Activated T-cell treated with anti-CD3 and anti-CD28 coated beads for 4 hours (primary cell): ENCODE results near the gene DDAH1.

Source experiments
- DNase-seq: peaks from one replicate; pipeline ENCODE4 v3.0.0-alpha.2; 2020

DDAH1 gene

DNA sequence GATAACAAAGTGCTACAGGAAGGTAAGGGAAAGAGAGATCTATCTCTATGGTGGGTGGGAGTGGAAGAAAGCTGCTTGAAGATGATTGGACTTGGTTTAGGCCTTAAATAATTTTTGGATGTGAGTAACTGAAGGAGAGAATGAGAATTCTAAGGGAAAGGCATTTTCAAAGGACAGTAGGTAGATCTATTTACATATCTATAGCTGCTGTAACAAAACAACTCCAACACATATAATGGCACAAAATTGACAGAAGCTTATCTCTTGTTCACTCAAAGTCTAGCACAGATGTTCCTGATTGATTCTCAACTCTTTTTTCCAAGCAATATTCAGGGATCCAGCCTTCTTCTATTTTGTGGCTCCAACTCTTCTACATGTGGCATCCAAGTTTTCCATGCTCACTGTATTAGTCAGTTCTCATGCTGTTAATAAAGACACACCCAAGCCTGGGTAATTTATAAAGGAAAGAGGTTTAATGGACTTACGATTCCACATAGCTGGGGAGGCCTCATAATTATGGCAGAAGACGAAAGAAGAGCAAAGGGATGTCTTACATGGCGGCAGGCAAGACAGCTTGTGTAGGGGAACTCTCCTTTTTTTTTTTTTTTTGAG is 3.1 kb upstream of the DDAH1 start:
- no peak for DNase-seq

DNA sequence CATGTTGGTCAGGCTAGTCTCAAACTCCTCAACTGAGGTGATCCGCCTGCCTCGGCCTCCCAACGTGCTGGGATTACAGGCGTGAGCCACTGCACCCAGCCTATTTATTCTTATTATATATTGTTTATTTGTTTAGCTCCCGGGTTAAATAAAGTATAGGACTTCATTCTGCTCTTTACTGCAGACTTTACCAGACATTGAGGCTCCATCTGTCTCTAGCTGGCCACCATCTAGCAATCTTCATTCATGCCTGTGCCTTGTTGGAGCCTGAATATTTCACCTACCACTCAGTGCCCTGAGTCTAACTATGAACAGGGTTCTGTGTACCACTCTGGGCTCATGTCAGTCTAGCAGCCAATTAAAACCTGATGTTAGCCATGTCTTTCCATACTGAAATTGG is 2.1 kb upstream of the DDAH1 start:
- DNase-seq: no peak

DNA sequence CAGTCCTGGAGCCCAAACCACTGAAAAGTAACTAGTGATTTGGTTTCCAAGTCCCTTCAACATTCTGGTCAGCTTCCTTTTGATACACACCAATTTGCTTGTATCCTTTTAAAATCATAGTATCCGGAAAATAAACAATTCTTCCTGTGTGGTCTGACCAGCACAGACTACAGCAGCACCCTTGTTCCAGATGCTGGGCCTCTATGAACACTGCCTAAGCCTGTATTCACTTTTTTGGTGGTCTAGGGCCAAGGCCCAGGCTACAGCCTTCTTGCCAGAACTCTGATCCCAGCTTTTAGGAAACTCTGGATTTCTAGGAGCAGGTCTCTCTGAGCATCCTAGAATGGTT is 801 bp upstream of the DDAH1 start:
- no peak for DNase-seq

DNA sequence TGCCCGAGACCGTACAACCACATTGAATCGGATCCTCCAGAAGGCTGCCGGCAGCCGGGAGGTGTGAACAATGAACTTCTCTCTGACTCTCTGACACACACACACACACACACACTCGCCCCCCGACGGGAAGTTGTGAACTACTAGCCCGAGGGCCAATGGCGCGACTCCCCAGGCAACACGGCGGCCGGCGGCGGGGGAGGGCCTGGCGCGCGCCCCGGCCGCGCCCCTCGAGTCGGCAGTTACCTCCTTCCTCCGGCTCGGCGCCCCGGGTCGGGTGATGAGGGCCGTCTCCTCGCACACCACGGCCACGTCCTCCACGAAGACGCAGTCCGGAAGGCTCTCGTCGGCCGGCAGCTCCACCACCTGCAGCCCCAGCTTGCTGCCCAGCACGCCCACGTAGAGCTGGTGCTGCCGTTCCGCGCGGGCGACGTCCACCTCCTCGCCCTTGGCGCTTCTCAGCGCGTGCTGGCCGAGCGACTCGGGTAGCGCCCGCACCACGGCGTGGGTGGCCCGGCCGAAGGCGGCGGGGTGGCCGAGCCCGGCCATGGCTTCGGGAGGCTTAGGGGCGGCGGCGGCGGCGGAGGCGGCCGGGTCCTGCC is 361 bp downstream of the DDAH1 start:
- no peak for DNase-seq

DNA sequence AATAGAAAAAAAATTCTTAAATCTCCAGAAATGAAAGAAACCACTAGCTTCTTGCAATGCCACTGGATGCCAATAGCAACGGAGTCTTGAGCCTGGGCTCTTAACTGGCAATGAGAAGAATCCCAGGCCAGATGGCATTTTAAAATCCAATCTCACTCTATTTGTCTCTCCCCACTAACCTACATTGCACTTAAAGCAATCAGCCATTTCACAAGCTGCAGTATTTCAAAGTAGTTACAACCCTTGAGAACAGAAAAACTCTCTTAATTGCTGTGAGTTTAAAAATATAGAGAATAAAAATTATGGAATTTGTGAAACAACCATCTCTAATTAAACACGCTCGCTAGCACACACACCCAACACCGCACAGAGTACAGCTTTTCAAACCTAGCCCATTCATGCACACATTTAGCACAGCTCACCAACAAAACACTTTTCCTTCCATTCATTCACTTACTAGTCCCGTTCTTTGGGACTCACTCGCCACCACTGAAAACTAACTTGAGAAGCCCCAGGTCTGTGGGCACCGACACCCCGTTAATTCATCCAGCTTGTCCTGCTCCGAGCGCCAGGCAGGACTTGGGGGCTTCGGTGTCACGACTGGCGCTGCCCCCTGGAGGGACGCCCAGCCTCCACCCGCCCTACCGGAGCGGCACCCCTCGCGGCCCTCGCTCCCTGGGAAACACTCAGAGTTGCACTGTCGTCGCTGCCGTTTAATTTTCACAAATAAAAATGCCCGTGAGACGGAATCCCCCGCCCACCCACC is 1.0 kb downstream of the DDAH1 start:
- DNase-seq: no peak

DNA sequence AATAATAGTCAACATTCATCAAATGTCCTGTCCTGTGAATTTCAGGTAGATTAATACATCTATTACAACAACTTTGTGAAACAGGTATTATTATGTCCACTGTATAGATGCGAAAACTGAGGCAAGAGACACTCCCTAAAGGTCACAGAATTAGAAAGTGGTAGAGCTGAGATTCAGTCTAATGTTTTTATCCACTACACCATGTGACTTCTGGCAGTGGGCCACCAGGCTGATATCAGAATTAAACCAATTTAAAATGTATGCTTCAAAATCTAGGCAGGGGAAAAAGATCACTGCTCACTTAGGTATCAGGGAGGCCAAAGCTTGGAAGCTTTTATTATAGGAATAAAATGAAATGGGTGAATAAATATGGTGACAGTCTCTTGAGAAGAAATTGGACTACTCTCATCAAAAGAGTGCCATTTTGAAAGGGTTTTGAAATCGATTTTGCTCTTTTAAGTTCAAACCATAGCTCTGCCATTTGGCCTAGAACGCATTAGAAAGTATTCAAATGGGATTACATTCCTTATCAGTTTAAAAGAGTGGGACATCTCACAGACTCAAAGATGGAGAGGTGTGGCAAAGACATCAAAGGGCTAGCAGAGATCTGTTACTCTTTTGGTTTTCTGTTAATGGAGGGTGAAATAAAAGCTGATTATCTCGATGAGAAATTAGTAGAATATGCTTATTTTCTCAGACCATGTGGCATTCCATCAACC is 1.9 kb downstream of the DDAH1 start:
- no peak for DNase-seq

DNA sequence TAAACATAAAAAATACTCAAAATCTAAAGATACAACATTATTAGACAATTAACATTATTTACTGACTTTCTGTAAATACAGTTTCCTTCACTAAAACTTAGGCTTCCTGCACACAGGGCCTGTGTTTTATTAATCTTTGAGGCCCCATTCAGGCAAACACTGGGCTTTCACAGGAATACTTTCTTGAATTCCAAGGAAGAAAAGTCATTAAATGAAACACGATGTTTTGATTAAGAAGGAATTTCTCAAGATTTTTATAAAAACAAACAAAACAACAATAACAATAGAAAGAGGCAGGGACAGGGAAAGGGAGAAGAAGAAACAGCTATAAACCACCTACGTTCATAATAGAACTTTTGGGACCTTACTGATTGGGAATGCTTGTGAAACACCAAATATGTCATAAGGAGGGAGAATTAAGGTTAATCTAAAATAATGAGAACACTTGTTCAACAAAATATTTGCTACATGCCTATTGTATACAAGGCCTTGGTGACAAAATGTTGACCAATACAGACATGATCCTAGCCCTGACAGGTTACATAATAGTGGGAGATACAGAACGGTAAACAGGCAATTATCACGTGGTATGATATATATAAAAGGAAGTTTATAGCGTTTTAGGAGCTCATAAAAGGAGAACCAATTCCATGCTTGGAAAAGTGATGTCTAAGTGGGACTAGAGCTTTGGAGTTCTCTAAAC is 3.6 kb downstream of the DDAH1 start:
- no peak for DNase-seq

DNA sequence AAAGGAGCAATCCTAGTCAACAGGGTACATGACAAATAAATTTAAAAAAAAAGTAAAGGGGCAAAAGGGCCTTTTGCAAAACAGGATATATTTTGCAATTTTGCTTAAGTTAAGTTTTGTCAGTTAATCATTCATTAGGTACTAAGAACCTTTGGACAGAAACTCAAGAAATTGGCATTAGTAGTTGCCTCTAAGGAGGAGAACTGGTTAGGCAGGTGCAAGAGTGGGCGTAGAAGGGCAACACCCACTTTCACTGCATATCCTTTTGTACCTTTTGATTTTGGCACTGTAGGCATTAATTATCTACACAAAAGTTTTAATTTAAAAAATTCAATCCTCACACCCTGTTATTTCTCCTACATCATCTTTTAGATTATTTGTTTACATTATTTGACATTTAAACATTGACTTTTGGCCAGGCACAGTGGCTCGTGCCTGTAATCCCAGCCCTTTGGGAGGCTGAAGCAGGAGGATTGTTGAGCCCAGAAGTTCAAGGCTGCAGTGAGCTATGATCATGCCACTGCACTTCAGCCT is 4.3 kb downstream of the DDAH1 start:
- DNase-seq: no peak

DNA sequence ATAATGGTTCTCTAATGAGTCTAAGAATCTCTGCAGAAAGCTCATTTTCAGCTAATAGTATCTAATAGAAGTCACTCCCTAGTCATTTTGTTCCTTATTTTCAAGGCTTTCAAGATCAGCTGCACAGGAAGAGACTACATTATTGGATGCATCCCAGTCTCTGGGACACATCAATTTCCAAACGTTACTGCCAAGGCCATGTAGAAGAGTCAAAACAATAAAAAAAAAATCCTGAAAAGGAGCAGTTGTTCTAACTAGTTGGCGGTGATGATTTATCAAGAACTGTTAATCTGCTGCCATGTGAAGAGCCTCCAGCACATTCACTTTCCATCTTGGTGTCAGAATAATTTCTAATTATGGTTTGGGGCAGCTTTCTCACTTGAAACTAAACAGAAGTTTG is 5.7 kb downstream of the DDAH1 start:
- no peak for DNase-seq

DNA sequence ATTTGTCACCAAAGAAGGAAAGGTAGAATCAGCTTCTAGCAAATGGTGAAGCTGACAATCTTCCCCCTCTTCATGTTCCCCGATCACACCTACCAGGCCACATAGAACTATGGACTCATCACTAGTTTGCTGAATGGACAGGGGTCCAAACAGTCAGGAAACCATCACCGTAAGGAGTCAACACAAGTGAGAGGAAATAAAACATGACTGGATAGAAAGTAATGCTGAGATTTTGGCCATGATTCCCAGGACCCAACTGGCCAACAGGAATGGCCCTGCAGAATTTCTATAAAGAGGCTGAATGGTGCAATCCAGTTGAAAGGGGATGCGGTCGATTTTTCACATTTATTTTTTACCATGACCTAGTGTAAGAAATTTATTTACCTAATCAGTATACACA is 10.7 kb downstream of the DDAH1 start:
- no peak for DNase-seq

DNA sequence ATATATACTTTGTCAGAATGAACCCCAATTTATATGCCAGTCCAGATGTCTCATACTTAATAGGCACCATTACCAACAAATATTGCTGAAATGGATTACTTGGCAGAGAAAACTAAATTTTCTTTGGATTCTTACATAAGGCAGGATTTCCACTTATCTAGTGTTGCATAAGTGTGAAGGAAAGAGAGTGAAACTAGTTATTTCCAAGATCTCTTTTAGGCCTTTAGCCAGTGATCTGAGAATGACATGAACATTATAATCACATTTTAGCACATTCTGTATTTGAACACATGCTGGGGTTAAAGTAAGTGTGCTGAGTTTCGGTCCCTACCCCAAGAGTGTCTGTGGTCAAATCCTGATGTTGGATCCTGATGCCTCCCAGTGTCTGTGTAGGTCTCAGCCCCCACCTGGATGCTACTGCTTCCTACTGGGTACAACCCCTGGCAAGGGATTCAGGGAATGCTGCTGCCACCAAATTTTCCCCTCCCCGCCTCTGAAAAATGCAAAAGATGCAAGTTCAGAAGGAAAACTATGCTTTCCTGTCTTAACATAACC is 11.2 kb downstream of the DDAH1 start:
- no peak for DNase-seq

DNA sequence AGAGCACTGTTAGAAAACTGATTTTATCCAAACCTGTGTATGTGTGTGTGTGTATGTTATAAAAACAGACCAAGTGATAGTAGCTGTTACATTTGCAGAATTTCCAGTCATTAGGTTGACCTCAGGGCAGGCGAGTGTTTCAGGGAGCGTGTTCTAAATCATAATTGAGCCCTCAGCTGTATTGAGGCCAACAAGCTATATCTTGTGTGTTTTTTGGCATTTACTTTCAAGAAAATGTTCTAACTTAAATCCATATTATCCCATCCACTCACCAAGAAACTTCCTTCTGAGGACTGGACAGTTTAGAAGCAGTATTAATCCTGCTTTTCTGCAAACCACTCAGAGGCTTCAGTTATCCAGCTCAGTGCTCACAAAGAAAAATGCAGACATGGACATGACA is 12.0 kb downstream of the DDAH1 start:
- DNase-seq: no peak

DNA sequence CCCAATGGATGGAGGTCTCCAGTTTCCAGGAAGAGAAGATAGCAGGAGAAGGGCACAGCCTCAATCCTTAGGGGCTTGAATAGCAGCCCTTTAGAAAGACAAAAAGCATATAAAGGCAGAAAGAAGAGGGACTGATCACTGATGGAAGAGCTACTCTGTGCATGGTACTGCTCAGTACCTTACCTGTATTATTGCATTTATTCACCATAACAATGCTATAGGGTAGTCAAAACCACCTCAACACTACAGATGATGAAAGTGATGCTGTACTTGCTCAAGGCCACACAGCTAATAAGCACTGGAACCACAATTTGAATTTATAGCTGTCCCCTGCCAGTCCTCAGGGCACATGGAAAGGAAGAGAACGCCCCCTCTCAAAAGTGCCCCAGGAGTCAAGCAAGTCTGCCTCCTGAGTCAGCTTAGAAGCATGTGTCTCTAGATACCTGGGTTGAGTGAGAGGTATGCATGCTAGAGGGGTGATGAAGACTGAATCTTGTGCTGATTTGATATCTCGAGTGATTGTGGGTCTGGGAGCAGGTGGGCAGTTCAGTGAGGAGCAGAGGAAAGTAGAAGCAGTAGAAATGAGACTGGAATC is 13.6 kb downstream of the DDAH1 start:
- no peak for DNase-seq

DNA sequence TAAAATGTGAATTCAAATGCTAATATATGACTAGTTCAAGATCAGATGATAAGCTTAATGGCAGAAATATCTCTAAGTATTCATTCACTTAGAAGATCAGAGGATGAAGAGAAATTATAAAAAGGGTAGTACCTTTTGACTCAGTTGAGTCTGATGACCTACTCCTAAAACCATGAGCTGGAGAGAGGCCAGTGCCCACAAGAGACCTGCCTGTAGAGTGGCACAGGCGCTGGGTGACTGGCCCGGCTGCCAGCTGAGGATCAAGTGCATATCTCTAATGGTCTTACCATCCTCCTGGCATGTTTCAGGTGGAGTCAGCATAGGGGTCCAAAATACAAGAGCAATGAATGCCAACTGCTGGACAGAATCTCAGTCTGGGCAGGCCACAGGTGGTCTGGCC is 14.1 kb downstream of the DDAH1 start:
- no peak for DNase-seq

DNA sequence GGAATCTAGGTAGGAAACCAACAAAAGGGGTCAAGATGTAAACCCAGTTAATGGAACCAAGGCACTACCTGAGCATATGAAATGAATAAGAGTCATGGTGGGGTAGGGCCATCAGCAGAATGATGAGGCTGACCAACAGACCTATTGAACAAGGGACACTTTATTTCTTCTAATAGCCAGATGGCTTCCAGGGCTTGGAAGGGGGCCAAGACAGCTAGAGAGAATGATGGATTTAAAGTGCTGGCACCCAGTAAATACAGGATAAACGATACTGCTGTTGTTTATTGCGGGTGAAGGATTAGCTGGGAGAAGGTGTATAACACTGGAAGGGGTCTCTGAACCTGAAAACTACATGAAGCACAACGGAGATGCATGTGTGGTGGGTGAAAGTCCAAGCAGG is 15.6 kb downstream of the DDAH1 start:
- no peak for DNase-seq

DNA sequence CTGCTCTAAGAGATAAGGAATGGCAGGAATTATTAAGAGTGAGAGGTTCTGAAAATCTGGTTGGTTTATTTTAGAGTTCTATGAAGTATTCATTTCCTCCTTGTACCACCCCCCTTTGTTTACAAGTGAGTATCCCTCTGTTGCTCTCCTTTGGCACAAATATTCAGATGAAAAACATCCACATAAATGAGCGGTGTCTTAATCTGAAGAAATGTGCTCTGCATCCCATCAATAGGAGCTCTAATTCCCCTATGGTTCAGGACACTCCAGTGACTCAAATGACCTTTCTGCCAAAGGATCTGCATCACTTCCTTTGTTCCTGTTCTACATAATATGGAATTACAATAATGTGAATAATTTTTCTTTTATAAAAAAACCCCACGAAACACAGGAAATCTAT is 16.6 kb downstream of the DDAH1 start:
- no peak for DNase-seq

DNA sequence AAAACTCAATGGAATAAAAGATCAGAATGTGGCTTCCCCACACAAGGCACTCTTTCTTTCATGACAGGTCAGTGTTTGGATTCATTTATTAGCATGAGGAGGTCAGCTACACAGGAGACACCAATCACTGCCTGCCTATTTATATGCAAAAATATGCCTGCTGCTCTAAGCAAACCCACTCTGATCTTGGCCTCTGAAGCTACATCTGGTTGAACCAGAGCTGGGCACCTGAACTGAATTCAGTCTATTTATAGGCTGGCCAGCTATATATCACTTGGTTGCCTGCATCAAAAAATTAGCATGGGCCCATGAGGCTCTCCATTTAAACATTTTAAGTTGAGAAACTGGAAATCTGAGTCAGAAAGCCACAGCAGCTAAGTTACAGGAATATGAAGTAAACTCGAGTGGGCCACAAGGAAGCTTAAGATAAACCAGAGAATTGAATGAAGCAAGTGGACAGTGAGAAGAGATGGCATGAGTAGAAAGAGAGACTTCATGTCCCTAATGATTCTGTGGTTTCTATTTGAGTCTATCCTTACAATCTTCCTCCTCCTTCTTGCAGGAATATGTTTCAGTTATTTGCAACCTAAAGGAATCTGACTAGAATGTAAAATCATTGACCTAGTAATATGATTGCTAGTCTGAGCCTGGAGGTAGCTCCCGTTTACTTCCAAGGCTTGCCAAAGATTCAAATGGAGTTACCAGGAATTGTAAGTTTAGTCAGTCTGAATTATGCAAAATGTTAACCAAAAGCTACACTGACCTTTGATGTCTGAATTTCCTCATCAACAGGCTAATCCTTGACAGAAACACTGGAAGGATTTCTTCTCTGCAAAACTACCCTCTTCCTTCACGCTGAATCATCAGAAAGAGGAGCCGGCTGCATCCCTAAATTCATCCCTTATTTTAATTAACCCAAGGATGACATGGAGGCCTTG is 17.7 kb downstream of the DDAH1 start:
- DNase-seq: no peak

DNA sequence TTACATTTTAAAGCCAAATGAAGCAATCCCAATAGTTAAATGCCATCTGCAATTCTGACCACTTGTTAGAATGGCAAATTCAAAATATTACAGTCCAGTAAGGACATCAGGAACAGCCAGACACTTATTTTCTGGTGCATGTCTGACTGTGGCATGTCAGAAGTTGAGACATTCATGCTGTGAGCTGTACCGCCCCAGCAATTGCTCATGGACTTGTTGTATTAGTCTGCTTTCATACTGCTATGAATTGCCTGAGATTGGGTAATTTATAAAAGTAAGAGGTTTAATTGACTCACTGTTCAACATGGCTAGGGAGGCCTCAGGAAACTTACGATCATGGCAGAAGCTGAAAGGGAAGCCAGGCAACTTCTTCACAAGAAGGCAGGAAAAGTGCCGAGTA is 19.1 kb downstream of the DDAH1 start:
- no peak for DNase-seq

DNA sequence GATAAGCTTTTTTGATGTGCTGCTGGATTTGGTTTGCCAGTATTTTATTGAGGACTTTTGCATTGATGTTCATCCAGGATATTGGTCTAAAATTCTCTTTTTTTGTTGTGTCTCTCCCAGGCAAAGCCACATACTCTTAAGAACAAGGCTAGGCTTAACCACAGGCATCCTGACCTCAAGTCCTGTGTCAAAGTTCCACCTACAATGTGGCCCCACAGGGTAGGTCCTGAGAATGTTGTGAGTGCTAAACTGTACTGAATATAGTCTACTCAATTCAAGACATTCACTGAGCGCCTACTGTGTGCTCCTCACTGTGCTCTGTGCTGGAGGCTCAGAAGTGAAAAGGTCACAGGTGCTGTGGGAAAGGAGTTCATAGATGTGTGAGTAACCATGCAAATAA is 20.6 kb downstream of the DDAH1 start:
- no peak for DNase-seq

DNA sequence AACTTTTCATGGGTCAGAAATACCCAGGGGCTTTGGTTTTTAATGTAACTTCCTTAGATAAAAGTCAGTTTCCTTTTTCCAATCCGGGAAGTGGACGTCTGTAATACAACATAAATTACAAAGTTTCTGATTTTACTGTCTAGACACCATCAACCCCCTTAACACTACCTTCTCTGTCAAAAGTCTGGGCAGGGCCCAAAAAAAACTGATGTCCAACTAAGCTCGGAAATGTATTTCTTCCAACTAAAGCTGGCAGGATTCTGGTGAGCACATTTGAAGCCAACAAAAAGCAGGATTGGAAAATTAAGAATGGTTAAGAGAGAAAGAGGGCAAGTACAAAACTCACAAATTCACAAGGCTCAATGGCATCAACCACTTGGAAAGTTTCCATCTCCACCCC is 24.3 kb downstream of the DDAH1 start:
- DNase-seq: no peak

DNA sequence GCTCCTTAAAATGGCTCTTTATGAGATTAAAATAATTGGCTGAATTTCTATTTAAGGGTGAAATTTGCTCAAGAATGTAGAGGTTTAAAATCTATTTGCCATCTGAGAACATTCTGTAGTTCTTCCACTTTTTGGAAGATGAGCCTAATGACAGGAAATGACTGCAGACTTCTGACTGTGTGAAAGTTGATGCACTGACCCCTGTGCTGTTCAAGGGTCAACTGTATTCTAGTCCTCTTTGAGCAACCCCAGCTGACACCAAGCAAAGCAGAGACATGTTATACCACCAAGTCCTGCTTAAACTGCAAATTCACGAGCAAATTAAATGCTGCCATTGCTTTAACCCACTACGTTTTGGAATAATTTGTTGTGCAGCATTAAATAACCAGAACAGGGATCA is 26.6 kb downstream of the DDAH1 start:
- DNase-seq: no peak
